Measurements from ENCODE around the gene MAT2B. TPM values are rescaled to one million over a fixed set of nuclear protein-coding genes. Genes with fewer than 3 reads are reported as not detected.

The MAT2B gene
- total and polyA plus RNA-seq, 2 donors (not counting 1 experiment from before 2014, with no cell fraction given), result 33.9 to 123 TPM

DNA sequence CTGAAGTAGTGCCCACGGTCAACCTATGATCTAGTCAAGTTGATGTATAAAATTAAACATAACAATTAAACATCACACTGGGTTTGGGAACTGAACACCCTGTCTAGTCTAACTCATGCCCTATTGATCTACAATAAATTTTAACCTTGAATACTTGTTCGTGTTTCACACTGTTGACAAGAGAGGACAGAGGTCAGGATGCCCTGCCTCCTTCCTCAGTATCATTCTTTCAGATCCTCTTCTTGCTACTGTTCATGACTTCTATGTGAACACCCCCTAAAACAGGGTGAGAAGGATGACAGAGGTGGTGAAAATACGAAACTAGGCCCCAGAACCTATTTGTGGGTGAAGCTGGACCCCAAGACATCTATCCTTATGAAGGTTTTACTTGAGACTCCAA, 8.1 kb upstream of the MAT2B start:
- POLR2A ChIA-PET, result no interaction called here
- WGBS (ENCODE audit: insufficient coverage), result 83% methylated on average over 1 of the region's 3 CpGs

DNA sequence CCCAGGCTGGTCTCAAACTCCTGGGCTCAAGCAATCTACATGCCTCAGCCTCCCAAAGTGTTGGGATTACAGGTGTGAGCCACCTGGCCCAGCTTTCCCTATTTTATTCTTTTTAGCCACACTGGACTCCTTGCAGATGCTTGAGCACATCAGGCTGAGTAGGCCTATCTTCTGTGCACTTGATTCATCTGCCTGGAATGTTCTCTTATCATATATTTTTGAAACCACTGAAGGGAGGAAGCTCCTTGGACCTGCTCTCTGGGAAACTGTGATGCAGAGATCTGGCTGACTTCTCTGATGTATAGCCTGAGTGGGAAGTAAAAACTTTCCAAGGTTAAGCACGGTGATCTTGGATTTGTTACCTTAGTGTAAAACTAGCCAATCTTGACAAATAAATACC, 6.5 kb upstream of the MAT2B start:
- ChIA-PET POLR2A (no interaction called here), CTCF (no interaction called here)
- peaks cover 11 to 14% of the 10 kb centered on the region in 2 donors for H3K4me1 ChIP-seq (ENCODE audit: control insufficient read depth in 2 of 2, insufficient read depth in 2 of 2, low read length in 2 of 2)
- DNase-seq, result no peak
- intact Hi-C loops (cut with micrococcal nuclease), result no loop called here
- H4K20me1 ChIP-seq (ENCODE audit: control insufficient read depth, insufficient read depth, low read length, poor library complexity, severe bottlenecking), result no peaks in the 10 kb centered on the region
- H2AFZ ChIP-seq (ENCODE audit: insufficient read depth, low read depth, low read length, poor library complexity, severe bottlenecking), result no peak overlapping the region
- no peak overlapping the region for H3K4me3 Mint-ChIP-seq
- peaks cover 8% of the 10 kb centered on the region for H3K79me2 ChIP-seq (ENCODE audit: control insufficient read depth, insufficient read depth, low read length)
- no peak for ATAC-seq (ENCODE audit: low read depth)
- H3K36me3 ChIP-seq (replicated peaks in 1 of 2; ENCODE audit: control extremely low read depth in 1 of 2, control insufficient read depth in 1 of 2, extremely low read depth in 1 of 2, insufficient read depth in 2 of 2, low read length in 1 of 2), result no peaks in the 10 kb centered on the region
- TF ChIP-seq, protein P1, sequence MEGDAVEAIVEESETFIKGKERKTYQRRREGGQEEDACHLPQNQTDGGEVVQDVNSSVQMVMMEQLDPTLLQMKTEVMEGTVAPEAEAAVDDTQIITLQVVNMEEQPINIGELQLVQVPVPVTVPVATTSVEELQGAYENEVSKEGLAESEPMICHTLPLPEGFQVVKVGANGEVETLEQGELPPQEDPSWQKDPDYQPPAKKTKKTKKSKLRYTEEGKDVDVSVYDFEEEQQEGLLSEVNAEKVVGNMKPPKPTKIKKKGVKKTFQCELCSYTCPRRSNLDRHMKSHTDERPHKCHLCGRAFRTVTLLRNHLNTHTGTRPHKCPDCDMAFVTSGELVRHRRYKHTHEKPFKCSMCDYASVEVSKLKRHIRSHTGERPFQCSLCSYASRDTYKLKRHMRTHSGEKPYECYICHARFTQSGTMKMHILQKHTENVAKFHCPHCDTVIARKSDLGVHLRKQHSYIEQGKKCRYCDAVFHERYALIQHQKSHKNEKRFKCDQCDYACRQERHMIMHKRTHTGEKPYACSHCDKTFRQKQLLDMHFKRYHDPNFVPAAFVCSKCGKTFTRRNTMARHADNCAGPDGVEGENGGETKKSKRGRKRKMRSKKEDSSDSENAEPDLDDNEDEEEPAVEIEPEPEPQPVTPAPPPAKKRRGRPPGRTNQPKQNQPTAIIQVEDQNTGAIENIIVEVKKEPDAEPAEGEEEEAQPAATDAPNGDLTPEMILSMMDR (IDR thresholded peaks at IDR 0.05), result no peak
- no peak for TF ChIP-seq EZH2 (IDR thresholded peaks at IDR 0.05; ENCODE audit: borderline replicate concordance, insufficient read depth, low read depth, low read length, poor library complexity, severe bottlenecking)
- H3K9me3 ChIP-seq (ENCODE audit: control extremely low read depth in 1 of 3, control insufficient read depth in 2 of 3, insufficient read depth in 1 of 3, low read length in 2 of 3), result no peaks in the 10 kb centered on the region
- no peaks in the 10 kb centered on the region for H3K27me3 ChIP-seq (replicated peaks in 1 of 4; ENCODE audit: control extremely low read depth in 1 of 4, control insufficient read depth in 3 of 4, insufficient read depth in 4 of 4, low read length in 3 of 4)
- H3K27ac ChIP-seq (ENCODE audit: low read length in 2 of 2), result no peak overlapping the region
- no peak overlapping the region for H3K4me3 ChIP-seq (ENCODE audit: control extremely low read depth in 1 of 5, extremely low read depth in 1 of 5, insufficient read depth in 1 of 5, low read depth in 2 of 5, low read length in 4 of 5)
- no CpG with 5 or more reads among the region's 1 CpG for WGBS (ENCODE audit: insufficient coverage)
- H3K27me3 Mint-ChIP-seq, result no peaks in the 10 kb centered on the region
- no peak overlapping the region for H3K9ac ChIP-seq (ENCODE audit: low read length)
- no peak overlapping the region for H3K27ac Mint-ChIP-seq
- peaks cover 16% of the 10 kb centered on the region for H3K4me1 Mint-ChIP-seq
- H3K9me3 Mint-ChIP-seq (ENCODE audit: insufficient read depth), result no peaks in the 10 kb centered on the region
- H3K4me2 ChIP-seq (replicated peaks; ENCODE audit: low read depth, low read length, poor library complexity, severe bottlenecking), result no peak overlapping the region

More for the DNA sequence above, 8.1 kb upstream of the MAT2B start:
- no peaks in the 10 kb centered on the region for H3K36me3 ChIP-seq (replicated peaks in 1 of 2; ENCODE audit: control extremely low read depth in 1 of 2, control insufficient read depth in 1 of 2, extremely low read depth in 1 of 2, insufficient read depth in 2 of 2, low read length in 1 of 2)
- H3K27ac Mint-ChIP-seq, result no peak overlapping the region
- H3K9me3 Mint-ChIP-seq (ENCODE audit: insufficient read depth), result no peaks in the 10 kb centered on the region
- CTCF ChIA-PET, result no interaction called here
- H3K27me3 Mint-ChIP-seq, result no peaks in the 10 kb centered on the region
- H3K4me1 ChIP-seq (ENCODE audit: control insufficient read depth in 2 of 2, insufficient read depth in 2 of 2, low read length in 2 of 2), result no peaks in the 10 kb centered on the region
- H4K20me1 ChIP-seq (ENCODE audit: control insufficient read depth, insufficient read depth, low read length, poor library complexity, severe bottlenecking), result no peaks in the 10 kb centered on the region
- H3K4me2 ChIP-seq (replicated peaks; ENCODE audit: low read depth, low read length, poor library complexity, severe bottlenecking), result no peak overlapping the region
- no peak for ATAC-seq (ENCODE audit: low read depth)
- H2AFZ ChIP-seq (ENCODE audit: insufficient read depth, low read depth, low read length, poor library complexity, severe bottlenecking), result peak overlapping the region; percentile 13
- DNase-seq, result no peak
- no peak overlapping the region for H3K4me3 Mint-ChIP-seq
- no peak overlapping the region for H3K4me3 ChIP-seq (ENCODE audit: control extremely low read depth in 1 of 5, extremely low read depth in 1 of 5, insufficient read depth in 1 of 5, low read depth in 2 of 5, low read length in 4 of 5)
- TF ChIP-seq EZH2 (IDR thresholded peaks at IDR 0.05; ENCODE audit: borderline replicate concordance, insufficient read depth, low read depth, low read length, poor library complexity, severe bottlenecking), result no peak
- TF ChIP-seq, protein P1 (IDR thresholded peaks at IDR 0.05), result no peak
- no peaks in the 10 kb centered on the region for H3K9me3 ChIP-seq (ENCODE audit: control extremely low read depth in 1 of 3, control insufficient read depth in 2 of 3, insufficient read depth in 1 of 3, low read length in 2 of 3)
- no peaks in the 10 kb centered on the region for H3K79me2 ChIP-seq (ENCODE audit: control insufficient read depth, insufficient read depth, low read length)
- no peak overlapping the region for H3K9ac ChIP-seq (ENCODE audit: low read length)
- peaks cover 2% of the 10 kb centered on the region for H3K4me1 Mint-ChIP-seq
- intact Hi-C loops (cut with micrococcal nuclease), result no loop called here
- H3K27ac ChIP-seq (ENCODE audit: low read length in 2 of 2), result no peak overlapping the region
- H3K27me3 ChIP-seq (replicated peaks in 1 of 4; ENCODE audit: control extremely low read depth in 1 of 4, control insufficient read depth in 3 of 4, insufficient read depth in 4 of 4, low read length in 3 of 4), result no peaks in the 10 kb centered on the region

Data from B cell (primary cell).